ENCODE results near the gene PHACTR1. TPM values are rescaled to one million over a fixed set of nuclear protein-coding genes. Genes with fewer than 3 reads are reported as not detected.

The PHACTR1 gene
- total RNA-seq, 1 experiment from 2014 or later = 0.05 TPM

DNA sequence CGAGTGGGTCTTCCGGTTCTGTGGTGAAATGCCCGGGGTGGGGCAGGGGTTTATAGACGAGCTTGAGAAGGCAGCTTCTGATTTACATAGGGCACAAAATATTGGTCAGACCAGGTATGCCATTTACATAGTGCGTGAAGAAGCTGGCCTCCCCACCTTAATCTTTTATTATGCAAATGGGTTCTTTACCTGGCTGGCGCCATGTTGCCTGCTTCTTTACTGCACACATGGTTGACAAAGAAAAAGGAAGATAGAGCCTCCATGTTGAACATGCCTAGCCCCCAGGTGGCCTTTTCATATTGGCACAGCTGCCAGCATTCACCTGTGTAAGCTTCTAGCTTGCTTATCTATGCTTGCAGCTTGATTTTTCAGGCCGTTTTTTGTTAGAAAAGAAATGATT, 276.2 kb downstream of the PHACTR1 start:
- H3K36me3 ChIP-seq (ENCODE audit: control insufficient read depth, insufficient read depth, low read length) = no peaks in the 10 kb centered on the region
- H3K4me3 ChIP-seq (ENCODE audit: low read depth in 2 of 2, low read length in 2 of 2) = no peak overlapping the region
- peaks cover 3% of the 10 kb centered on the region; the same call in 1 of the 2 replicates for H3K9me3 ChIP-seq (ENCODE audit: control insufficient read depth, insufficient read depth, low read depth, low read length)
- ChIA-PET CTCF (no interaction called here), POLR2A (no interaction called here)
- H3K4me1 ChIP-seq (ENCODE audit: control insufficient read depth, insufficient read depth, low read length) = no peaks in the 10 kb centered on the region
- ATAC-seq (no peak), DNase-seq (ENCODE audit: low read depth, low spot score) (no peak)
- in situ Hi-C loops (cut with HindIII; ENCODE audit: low pct_unique_long_range_greater_than_20kb, low sequenced_read_pairs) = no loop called here
- intact Hi-C loops (cut with micrococcal nuclease; ENCODE audit: unreplicated experiment) = no loop called here
- no TSS peak for BruUV-seq (replicated peaks)
- H3K27me3 ChIP-seq (ENCODE audit: control insufficient read depth, insufficient read depth, low read length) = no peaks in the 10 kb centered on the region
- H3K27ac ChIP-seq (ENCODE audit: low read length) = no peak overlapping the region
- TF ChIP-seq REST (IDR thresholded peaks at IDR 0.05; ENCODE audit: insufficient read depth in 1 of 2, low read depth in 2 of 2, low read length in 1 of 2) = no peak
- no peak for TF ChIP-seq SIN3A (IDR thresholded peaks at IDR 0.05; ENCODE audit: borderline replicate concordance, insufficient read depth, low read depth, low read length)
- TF ChIP-seq POLR2AphosphoS5 (IDR thresholded peaks at IDR 0.05; ENCODE audit: low read depth, low read length) = no peak
- TF ChIP-seq, protein P1, sequence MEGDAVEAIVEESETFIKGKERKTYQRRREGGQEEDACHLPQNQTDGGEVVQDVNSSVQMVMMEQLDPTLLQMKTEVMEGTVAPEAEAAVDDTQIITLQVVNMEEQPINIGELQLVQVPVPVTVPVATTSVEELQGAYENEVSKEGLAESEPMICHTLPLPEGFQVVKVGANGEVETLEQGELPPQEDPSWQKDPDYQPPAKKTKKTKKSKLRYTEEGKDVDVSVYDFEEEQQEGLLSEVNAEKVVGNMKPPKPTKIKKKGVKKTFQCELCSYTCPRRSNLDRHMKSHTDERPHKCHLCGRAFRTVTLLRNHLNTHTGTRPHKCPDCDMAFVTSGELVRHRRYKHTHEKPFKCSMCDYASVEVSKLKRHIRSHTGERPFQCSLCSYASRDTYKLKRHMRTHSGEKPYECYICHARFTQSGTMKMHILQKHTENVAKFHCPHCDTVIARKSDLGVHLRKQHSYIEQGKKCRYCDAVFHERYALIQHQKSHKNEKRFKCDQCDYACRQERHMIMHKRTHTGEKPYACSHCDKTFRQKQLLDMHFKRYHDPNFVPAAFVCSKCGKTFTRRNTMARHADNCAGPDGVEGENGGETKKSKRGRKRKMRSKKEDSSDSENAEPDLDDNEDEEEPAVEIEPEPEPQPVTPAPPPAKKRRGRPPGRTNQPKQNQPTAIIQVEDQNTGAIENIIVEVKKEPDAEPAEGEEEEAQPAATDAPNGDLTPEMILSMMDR (IDR thresholded peaks at IDR 0.05) = no peak
- no peak for TF ChIP-seq TCF7L2 (IDR thresholded peaks at IDR 0.05; ENCODE audit: low read depth, low read length)

DNA sequence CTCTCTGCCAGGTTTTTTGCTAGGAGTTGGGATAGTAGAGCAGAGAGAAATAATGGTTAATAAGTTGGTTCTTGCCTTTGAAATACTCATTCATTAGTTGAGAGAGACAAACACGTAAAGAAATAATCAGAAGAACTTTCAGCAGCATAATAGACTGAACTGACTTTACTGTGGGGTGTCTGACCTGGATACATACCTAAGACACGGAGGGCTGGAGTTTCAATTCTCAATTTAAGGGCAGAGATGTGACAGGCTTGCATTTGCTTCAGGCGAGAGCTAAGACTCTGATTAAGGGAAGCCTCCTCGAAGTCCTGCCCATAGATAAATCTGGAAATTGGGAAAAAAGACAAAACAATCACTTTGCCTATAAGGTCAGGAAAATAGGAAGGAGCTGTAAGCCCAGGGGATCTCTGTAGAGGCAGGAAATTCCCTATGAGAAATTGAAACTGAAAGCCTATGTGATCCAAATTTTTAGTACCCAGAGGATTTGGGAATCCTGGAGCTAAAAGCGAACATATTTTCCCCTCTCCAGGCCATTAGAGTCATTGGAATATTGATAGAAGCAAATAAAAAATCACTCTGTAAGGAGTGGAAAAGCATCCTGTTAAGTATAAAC, 276.8 kb downstream of the PHACTR1 start:
- POLR2A ChIA-PET = no interaction called here
- DNase-seq (ENCODE audit: low read depth, low spot score) (no peak), ATAC-seq (no peak)
- Histone ChIP-seq H3K36me3 (ENCODE audit: control insufficient read depth, insufficient read depth, low read length) (no peaks in the 10 kb centered on the region), H3K27me3 (ENCODE audit: control insufficient read depth, insufficient read depth, low read length) (no peaks in the 10 kb centered on the region), H3K9me3 (ENCODE audit: control insufficient read depth, insufficient read depth, low read depth, low read length) (peaks cover 3% of the 10 kb centered on the region; the same call in 1 of the 2 replicates), H3K27ac (ENCODE audit: low read length) (no peak overlapping the region), H3K4me3 (ENCODE audit: low read depth in 2 of 2, low read length in 2 of 2) (no peak overlapping the region), H3K4me1 (ENCODE audit: control insufficient read depth, insufficient read depth, low read length) (no peaks in the 10 kb centered on the region)
- intact Hi-C loops (cut with micrococcal nuclease; ENCODE audit: unreplicated experiment) (no loop called here), in situ Hi-C loops (cut with HindIII; ENCODE audit: low pct_unique_long_range_greater_than_20kb, low sequenced_read_pairs) (no loop called here)
- no TSS peak for BruUV-seq (replicated peaks)
- CTCF ChIA-PET = no interaction called here
- TF ChIP-seq REST (IDR thresholded peaks at IDR 0.05; ENCODE audit: insufficient read depth in 1 of 2, low read depth in 2 of 2, low read length in 1 of 2) (no peak), TCF7L2 (IDR thresholded peaks at IDR 0.05; ENCODE audit: low read depth, low read length) (no peak), SIN3A (IDR thresholded peaks at IDR 0.05; ENCODE audit: borderline replicate concordance, insufficient read depth, low read depth, low read length) (no peak), POLR2AphosphoS5 (IDR thresholded peaks at IDR 0.05; ENCODE audit: low read depth, low read length) (no peak)
- TF ChIP-seq, protein P1 (IDR thresholded peaks at IDR 0.05) = no peak
